ENCODE results near the gene SLC9A2. TPM values are rescaled to one million over a fixed set of nuclear protein-coding genes. Genes with fewer than 3 reads are reported as not detected.

Gene SLC9A2
- total RNA-seq, 4 donors from 2014 or later: 61.7 to 151 (median 80.6) TPM

GRCh38 chr2:102758439-102758838 is 139.1 kb downstream of the SLC9A2 start:
- no peak for TF ChIP-seq POLR2AphosphoS5 (IDR thresholded peaks at IDR 0.05)
- TF ChIP-seq POLR2A (IDR thresholded peaks at IDR 0.05): no peak
- no peak for TF ChIP-seq EP300 (IDR thresholded peaks at IDR 0.05; ENCODE audit: low read depth)
- no peak for TF ChIP-seq CTCF (IDR thresholded peaks at IDR 0.05)
- Histone ChIP-seq H3K4me1 (no peaks in the 10 kb centered on the region), H3K27ac (no peak overlapping the region), H3K9me3 (no peaks in the 10 kb centered on the region), H3K4me3 (no peak overlapping the region), H3K27me3 (no peaks in the 10 kb centered on the region), H3K36me3 (no peaks in the 10 kb centered on the region)
- in situ Hi-C loops (cut with MboI; ENCODE audit: low pct_ligation_motif_present in 1 of 4, low pct_unique_long_range_greater_than_20kb in 1 of 4, low sequenced_read_pairs in 3 of 4): loop anchor here in 2 of 4 donors (10.0 kb wide), 1 partner anchor 46 kb away; no protein-coding TSS in a partner anchor
- intact Hi-C loops (cut with DNase I; ENCODE audit: low total_unique reads): no loop called here
- no peak for DNase-seq

Other genes starting within 250 kb of the SLC9A2 start
- gene IL18RAP, start 196.4 kb upstream of the SLC9A2 start, total RNA-seq: 10 to 100 TPM in 1 of 4 donors, 1 to 10 TPM in 2, not detected in 1; 3.3 to 12.1 (median 9.0) TPM
- gene SLC9A4, start 146.3 kb upstream of the SLC9A2 start, total RNA-seq: not detected
- 1 to 10 TPM in 2 of 4 donors, not detected in 2; 3.7 to 3.8 TPM for gene TMEM182, start 142.5 kb downstream of the SLC9A2 start, total RNA-seq